ENCODE measurements around the gene TSC1. TPM values are rescaled to one million over a fixed set of nuclear protein-coding genes. Genes with fewer than 3 reads are reported as not detected.
"Not testable (repeated sequence)": the region's sequence is repeated elsewhere in the genome, so short reads cannot be mapped to it uniquely, and the experiment has no call there.

TSC1 gene
- total RNA-seq, 1 experiment from 2014 or later: 40.9 TPM

DNA sequence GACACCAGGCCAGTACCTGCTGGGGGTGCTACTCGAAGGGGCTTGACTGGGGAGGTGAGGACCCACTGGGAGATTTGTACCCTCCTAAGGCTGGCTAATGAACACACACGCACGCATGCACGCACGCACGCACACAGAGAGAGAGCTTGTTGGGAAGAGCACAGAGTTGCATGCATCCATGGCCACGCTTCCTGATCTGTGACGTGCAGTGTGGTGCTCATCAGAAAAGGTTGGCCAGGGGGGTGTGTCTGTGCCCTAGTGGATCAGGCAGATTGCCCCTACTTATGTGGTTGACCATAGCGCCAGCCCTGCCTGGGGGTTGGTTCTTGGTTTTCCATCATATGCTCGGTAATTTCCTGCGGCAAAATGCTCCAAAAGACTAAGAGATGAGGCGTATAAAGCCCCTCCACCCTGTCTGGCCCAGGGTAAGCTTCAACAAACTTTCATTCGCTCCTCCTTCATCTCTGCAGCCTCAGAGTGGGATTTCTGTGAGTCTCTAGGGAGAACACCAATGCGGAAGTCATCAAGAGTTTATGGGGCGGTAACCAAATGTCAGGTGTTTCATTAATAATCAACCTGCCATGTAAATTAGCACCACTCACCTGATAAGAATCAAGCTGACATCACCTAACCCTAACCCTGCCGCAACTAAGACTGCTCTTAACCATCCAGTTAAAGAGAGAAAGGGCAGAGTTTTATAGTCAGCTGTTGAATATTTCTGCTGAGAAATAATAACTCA is 26.1 kb upstream of the TSC1 start:
- Histone ChIP-seq H3K4me1 (ENCODE audit: insufficient read depth, low read length, poor library complexity, severe bottlenecking) (no peaks in the 10 kb centered on the region), H3K27me3 (replicated peaks; ENCODE audit: insufficient read depth, low read depth, low read length, poor library complexity) (peaks cover 35% of the 10 kb centered on the region), H3K4me3 (ENCODE audit: low read depth, low read length, poor library complexity, severe bottlenecking) (no peak overlapping the region), H3K36me3 (ENCODE audit: insufficient read depth, low read length, poor library complexity, severe bottlenecking) (no peaks in the 10 kb centered on the region), H3K9me3 (ENCODE audit: low read depth, low read length, poor library complexity, severe bottlenecking) (no peaks in the 10 kb centered on the region), H3K27ac (ENCODE audit: low read depth, low read length, poor library complexity, severe bottlenecking) (no peak overlapping the region)
- CTCF ChIA-PET: interaction anchor here (0.5 kb wide), 1 partner anchor 489 kb away, joined by 4 read pairs; the partner anchor contains the start of gene CACFD1
- intact Hi-C loops (cut with micrococcal nuclease; ENCODE audit: unreplicated experiment): loop anchor here (10.0 kb wide), 1 partner anchor 166 kb away; no protein-coding TSS in a partner anchor
- POLR2A ChIA-PET (ENCODE audit: low non-redundant PET): interaction anchor here (0.7 kb wide), 1 partner anchor 52 kb away, joined by 6 read pairs; no protein-coding TSS in a partner anchor
- no TSS peak for BruUV-seq (replicated peaks)
- no peak for TF ChIP-seq EZH2 (IDR thresholded peaks at IDR 0.05; ENCODE audit: borderline replicate concordance, low read depth, low read length, poor library complexity, severe bottlenecking)
- TF ChIP-seq, protein P1, sequence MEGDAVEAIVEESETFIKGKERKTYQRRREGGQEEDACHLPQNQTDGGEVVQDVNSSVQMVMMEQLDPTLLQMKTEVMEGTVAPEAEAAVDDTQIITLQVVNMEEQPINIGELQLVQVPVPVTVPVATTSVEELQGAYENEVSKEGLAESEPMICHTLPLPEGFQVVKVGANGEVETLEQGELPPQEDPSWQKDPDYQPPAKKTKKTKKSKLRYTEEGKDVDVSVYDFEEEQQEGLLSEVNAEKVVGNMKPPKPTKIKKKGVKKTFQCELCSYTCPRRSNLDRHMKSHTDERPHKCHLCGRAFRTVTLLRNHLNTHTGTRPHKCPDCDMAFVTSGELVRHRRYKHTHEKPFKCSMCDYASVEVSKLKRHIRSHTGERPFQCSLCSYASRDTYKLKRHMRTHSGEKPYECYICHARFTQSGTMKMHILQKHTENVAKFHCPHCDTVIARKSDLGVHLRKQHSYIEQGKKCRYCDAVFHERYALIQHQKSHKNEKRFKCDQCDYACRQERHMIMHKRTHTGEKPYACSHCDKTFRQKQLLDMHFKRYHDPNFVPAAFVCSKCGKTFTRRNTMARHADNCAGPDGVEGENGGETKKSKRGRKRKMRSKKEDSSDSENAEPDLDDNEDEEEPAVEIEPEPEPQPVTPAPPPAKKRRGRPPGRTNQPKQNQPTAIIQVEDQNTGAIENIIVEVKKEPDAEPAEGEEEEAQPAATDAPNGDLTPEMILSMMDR (conservative IDR thresholded peaks at IDR 0.05; ENCODE audit: low read depth, low read length): no peak
- DNase-seq (ENCODE audit: low spot score): no peak

DNA sequence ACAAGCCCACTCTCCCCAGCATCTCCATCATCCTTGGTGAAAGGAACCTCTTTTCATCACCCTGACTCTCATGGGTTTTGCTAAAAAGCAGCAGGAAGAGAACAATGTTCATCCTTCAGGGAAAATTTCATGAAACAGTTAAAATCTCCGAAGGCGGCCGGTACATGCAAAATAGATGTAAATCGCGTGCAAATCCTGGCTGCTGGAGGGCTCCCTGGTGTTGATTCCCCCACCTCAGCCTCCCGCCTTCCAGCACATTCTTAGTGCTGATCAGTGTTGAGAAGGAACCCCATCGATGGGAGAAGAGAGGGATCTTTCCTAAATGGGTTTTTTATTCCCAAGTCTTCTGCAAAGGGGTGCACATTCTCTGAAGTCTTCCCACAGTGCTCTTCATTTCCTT is 25.4 kb upstream of the TSC1 start:
- peaks cover 33% of the 10 kb centered on the region for H3K27me3 ChIP-seq (replicated peaks; ENCODE audit: insufficient read depth, low read depth, low read length, poor library complexity)
- H3K4me1 ChIP-seq (ENCODE audit: insufficient read depth, low read length, poor library complexity, severe bottlenecking): no peaks in the 10 kb centered on the region
- H3K4me3 ChIP-seq (ENCODE audit: low read depth, low read length, poor library complexity, severe bottlenecking): no peak overlapping the region
- POLR2A ChIA-PET (ENCODE audit: low non-redundant PET): no interaction called here
- intact Hi-C loops (cut with micrococcal nuclease; ENCODE audit: unreplicated experiment): loop anchor here (10.0 kb wide), 1 partner anchor 165 kb away; no protein-coding TSS in a partner anchor
- DNase-seq (ENCODE audit: low spot score): no peak
- H3K36me3 ChIP-seq (ENCODE audit: insufficient read depth, low read length, poor library complexity, severe bottlenecking): no peaks in the 10 kb centered on the region
- CTCF ChIA-PET: no interaction called here
- TF ChIP-seq, protein P1 (conservative IDR thresholded peaks at IDR 0.05; ENCODE audit: low read depth, low read length): no peak
- no TSS peak for BruUV-seq (replicated peaks)
- no peak overlapping the region for H3K27ac ChIP-seq (ENCODE audit: low read depth, low read length, poor library complexity, severe bottlenecking)
- H3K9me3 ChIP-seq (ENCODE audit: low read depth, low read length, poor library complexity, severe bottlenecking): no peaks in the 10 kb centered on the region

DNA sequence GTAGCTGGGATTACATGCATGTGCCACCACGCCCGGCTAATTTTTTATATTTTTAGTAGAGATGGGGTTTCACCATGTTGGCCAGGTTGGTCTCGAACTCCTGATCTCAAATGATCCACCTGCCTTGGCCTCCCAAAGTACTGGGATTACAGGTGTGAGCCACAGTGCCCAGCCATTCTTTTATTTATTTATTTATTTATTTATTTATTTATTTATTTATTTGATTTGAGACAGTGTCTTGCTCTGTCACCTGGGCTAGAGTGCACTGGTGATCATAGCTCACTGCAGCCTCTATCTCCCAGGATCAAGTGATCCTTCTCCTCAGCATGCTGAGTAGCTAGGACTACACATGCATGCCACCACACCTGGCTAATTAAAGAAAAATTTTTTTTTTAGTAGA is 23.5 kb upstream of the TSC1 start:
- H3K4me3 ChIP-seq (ENCODE audit: low read depth, low read length, poor library complexity, severe bottlenecking); H3K27ac ChIP-seq (ENCODE audit: low read depth, low read length, poor library complexity, severe bottlenecking); intact Hi-C loops (cut with micrococcal nuclease; ENCODE audit: unreplicated experiment); DNase-seq (ENCODE audit: low spot score); POLR2A ChIA-PET (ENCODE audit: low non-redundant PET); H3K36me3 ChIP-seq (ENCODE audit: insufficient read depth, low read length, poor library complexity, severe bottlenecking); BruUV-seq (replicated peaks); CTCF ChIA-PET; H3K9me3 ChIP-seq (ENCODE audit: low read depth, low read length, poor library complexity, severe bottlenecking); H3K4me1 ChIP-seq (ENCODE audit: insufficient read depth, low read length, poor library complexity, severe bottlenecking): not testable (repeated sequence)
- peaks cover 25% of the 10 kb centered on the region for H3K27me3 ChIP-seq (replicated peaks; ENCODE audit: insufficient read depth, low read depth, low read length, poor library complexity)

DNA sequence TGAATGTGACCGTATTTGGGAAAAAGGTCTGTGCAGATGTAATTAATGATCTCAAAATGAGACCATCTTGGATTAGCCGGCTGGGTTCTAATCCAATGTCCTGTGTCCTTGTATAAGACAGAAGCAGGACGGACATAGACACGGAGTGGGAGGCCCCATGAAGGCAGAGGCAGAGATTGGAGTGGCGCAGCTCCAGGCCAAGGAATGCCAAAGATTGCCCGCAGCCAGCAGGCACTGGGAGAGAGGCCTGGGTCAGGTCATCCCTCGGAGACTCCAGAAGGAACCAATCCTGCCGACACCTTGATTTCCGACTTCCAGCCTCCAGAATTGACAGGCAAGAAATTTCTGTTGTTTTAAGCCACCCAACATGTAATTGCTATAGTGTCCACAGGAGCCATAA is 21.1 kb upstream of the TSC1 start:
- Histone ChIP-seq H3K9me3 (ENCODE audit: low read depth, low read length, poor library complexity, severe bottlenecking) (no peaks in the 10 kb centered on the region), H3K27me3 (replicated peaks; ENCODE audit: insufficient read depth, low read depth, low read length, poor library complexity) (peaks cover 25% of the 10 kb centered on the region), H3K36me3 (ENCODE audit: insufficient read depth, low read length, poor library complexity, severe bottlenecking) (no peaks in the 10 kb centered on the region), H3K4me1 (ENCODE audit: insufficient read depth, low read length, poor library complexity, severe bottlenecking) (no peaks in the 10 kb centered on the region), H3K27ac (ENCODE audit: low read depth, low read length, poor library complexity, severe bottlenecking) (no peak overlapping the region), H3K4me3 (ENCODE audit: low read depth, low read length, poor library complexity, severe bottlenecking) (no peak overlapping the region)
- no TSS peak for BruUV-seq (replicated peaks)
- CTCF ChIA-PET: no interaction called here
- intact Hi-C loops (cut with micrococcal nuclease; ENCODE audit: unreplicated experiment): no loop called here
- POLR2A ChIA-PET (ENCODE audit: low non-redundant PET): no interaction called here
- no peak for DNase-seq (ENCODE audit: low spot score)
- TF ChIP-seq, protein P1 (conservative IDR thresholded peaks at IDR 0.05; ENCODE audit: low read depth, low read length): no peak
- no peak for TF ChIP-seq EZH2 (IDR thresholded peaks at IDR 0.05; ENCODE audit: borderline replicate concordance, low read depth, low read length, poor library complexity, severe bottlenecking)

Data from A673 (cell line).